WI38 (cell line): ENCODE data around the gene TMEM200B.
"Not testable (repeated sequence)": the region's sequence is repeated elsewhere in the genome, so short reads cannot be mapped to it uniquely, and the experiment has no call there.

Source experiments
- H3K4me3 ChIP-seq: 2 replicates; pipeline ENCODE4 v1.5.1; 2011; ENCODE audit warnings: low read depth, mild to moderate bottlenecking, control low read depth, low read length
- CTCF ChIP-seq: IDR thresholded peaks from 2 replicates; pipeline ENCODE4 v1.5.1; 2012; ENCODE audit warnings: low read depth, mild to moderate bottlenecking, control low read depth, low read length

Gene TMEM200B

GRCh38 chr1:29164588-29164987 is 40.9 kb upstream of the TMEM200B start:
- TF ChIP-seq CTCF, result no peak
- no peak overlapping the region for H3K4me3 ChIP-seq

DNA sequence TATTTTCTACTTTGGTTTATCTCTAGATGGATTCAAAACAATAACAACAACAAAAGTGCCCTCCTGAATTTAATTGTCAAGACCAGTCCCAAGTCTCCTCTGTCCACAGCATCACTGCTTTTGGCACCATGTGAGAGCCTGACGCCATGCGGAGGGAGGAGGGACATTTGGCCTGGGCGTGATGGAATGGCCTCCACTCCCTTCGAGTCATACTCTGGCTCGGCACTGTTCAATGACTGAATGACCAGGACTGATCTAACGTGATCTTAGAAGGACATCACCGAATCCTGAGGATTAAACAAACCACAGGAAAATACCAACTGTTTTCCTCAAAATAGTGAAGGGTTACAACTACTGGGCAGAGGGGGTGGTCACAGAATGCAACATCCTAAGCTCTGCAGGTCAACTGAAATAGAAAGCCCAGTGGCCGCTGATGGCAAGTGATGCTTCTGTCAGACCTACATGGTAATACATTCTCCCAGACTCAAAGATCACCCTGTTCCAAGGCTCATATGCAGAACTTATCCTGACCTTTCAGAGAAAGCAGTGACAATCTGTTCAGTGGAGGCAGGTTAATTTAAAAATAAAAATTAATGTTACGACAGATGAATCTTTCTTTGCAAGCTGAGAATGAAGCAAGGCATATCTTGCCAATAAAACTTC is 38.9 kb upstream of the TMEM200B start:
- TF ChIP-seq CTCF, result no peak
- no peak overlapping the region for H3K4me3 ChIP-seq

DNA sequence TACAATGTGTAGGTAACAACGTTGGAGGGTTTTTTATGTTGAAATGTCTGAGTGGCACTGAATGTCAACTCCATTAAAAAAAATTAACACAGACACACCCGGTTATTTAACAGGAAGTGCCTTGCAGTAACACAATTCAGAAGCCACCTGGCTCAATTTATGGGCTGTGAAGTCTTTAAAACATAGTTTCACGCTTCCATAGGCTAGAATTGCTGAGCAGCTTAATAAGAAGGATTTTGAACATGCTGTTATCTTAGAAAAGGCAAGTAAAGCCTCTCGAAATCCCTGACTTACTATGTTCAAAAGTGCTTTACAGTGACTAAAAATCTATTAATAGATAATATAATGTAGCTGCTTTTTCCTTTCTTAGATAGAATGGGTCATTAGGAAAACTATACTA is 38.3 kb upstream of the TMEM200B start:
- TF ChIP-seq CTCF, result no peak
- no peak overlapping the region for H3K4me3 ChIP-seq

GRCh38 chr1:29159773-29160172 is 36.1 kb upstream of the TMEM200B start:
- H3K4me3 ChIP-seq, result no peak overlapping the region
- no peak for TF ChIP-seq CTCF

GRCh38 chr1:29157269-29157601 is 33.5 kb upstream of the TMEM200B start:
- no peak for TF ChIP-seq CTCF
- H3K4me3 ChIP-seq, result no peak overlapping the region

DNA sequence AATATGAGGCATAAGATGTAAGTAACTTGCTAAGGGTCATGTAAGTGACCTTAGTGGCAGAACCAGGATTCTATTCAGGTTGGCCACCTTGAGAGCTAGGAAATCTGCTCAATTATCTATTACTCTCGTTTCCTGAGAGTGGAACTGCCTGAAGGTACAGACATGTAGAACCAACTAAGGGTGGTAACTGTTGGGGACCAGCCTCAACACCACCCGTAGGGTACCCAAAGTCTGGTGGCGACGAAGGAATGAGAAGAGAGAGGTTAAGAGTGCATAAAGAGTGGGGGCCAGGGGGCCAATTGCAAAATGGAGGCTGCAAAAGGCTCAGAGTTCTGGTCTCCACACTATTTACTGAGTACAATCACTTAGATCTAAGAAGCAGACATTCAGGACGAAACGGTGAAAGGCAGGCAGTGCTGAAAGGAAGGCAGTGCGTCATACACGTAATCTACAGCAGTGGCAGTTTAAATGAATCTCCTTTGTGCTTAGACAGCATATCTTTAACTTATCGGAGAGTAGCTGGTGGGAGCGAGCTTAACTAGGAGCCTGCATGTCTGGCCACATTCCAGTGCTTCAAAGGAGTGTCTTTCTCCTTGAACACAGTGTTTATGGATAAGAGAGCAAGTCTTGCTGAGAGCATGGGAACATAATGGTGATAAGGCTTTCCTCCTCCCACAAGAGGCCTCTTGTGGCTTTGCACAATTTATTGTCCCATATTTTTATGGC is 33.0 kb upstream of the TMEM200B start:
- TF ChIP-seq CTCF, result no peak
- H3K4me3 ChIP-seq, result no peak overlapping the region

GRCh38 chr1:29152046-29152805 is 28.5 kb upstream of the TMEM200B start:
- no peak for TF ChIP-seq CTCF
- no peak overlapping the region for H3K4me3 ChIP-seq

DNA sequence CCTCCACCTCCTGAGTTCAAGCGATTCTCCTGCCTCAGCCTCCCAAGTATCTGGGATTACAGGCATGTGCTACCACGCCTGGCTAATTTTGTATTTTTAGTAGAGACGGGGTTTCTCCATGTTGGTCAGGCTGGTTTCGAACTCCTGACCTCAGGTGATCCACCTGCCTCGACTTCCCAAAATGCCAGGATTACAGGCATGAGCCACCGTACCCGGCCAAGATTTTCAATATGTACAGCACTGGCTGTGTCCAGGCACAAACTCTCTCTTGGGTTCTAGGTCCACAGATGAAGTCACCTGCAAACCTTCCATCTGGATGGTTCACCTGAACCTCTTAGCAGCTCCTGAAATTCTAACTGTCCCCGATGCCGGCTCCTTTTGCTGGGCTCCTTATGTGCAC is 26.6 kb upstream of the TMEM200B start:
- H3K4me3 ChIP-seq, result not testable (repeated sequence)
